Upper lobe of left lung (tissue), 6 donors: ENCODE measurements around the gene KRT74. TPM values are rescaled to one million over a fixed set of nuclear protein-coding genes. Genes with fewer than 3 reads are reported as not detected.

ENCODE experiments used
- ATAC-seq, 2 donors: fragments of 200-7000 bp; cut with Tn5 transposase; one replicate each; pipeline ENCODE4 v1.9.1; 2022; ENCODE audit warnings: mild to moderate bottlenecking in 2 of 2, moderate library complexity in 2 of 2; ENCODE audit not compliant: low FRiP score in 2 of 2
- DNase-seq, 2 donors: peaks; one replicate each; pipeline ENCODE4 v3.0.0-alpha.2; 2019 to 2020
- H3K27ac ChIP-seq, 4 donors: fragments of 200-600 bp; sonication (generic); one replicate each; pipeline ENCODE4 v1.5.1; 2016 to 2019
- H3K27me3 ChIP-seq, 4 donors: fragments of 200-600 bp; sonication (generic); one replicate each; pipeline ENCODE4 v1.5.1; 2017 to 2019
- H3K36me3 ChIP-seq, 4 donors: fragments of 200-600 bp; sonication (generic); one replicate each; pipeline ENCODE4 v1.5.1; 2016 to 2019
- H3K4me1 ChIP-seq, 4 donors: fragments of 200-600 bp; sonication (generic); one replicate each; pipeline ENCODE4 v1.5.1; 2018 to 2019
- H3K4me3 ChIP-seq, 4 donors: fragments of 200-600 bp; sonication (generic); one replicate each; pipeline ENCODE4 v1.5.1; 2017 to 2019; ENCODE audit warnings: mild to moderate bottlenecking in 2 of 4, moderate library complexity in 1 of 4
- H3K9me3 ChIP-seq, 4 donors: fragments of 200-600 bp; sonication (generic); one replicate each; pipeline ENCODE4 v1.5.1; 2018 to 2019
- EP300 ChIP-seq, 4 donors: sonication (generic); formaldehyde crosslinking; IDR thresholded peaks; one replicate each; pipeline ENCODE4 v1.5.1; 2017; ENCODE audit warnings: antibody characterized with exemption in 4 of 4, control low read depth in 2 of 4
- POLR2A ChIP-seq, 4 donors: fragments of 450-650 bp; IDR thresholded peaks; one replicate each; pipeline ENCODE4 v1.5.1; 2016 to 2017; ENCODE audit warnings: antibody characterized with exemption in 4 of 4, mild to moderate bottlenecking in 2 of 4
- POLR2AphosphoS5 ChIP-seq, 2 donors: sonication (generic); formaldehyde crosslinking; IDR thresholded peaks; one replicate each; pipeline ENCODE4 v1.5.1; 2017; ENCODE audit warnings: antibody characterized with exemption in 2 of 2
- WGBS, 2 donors: methylation state at CpG; one replicate each; pipeline ENCODE4 v1.1.5; 2017 to 2018; 5-methylcytosine and 5-hydroxymethylcytosine counted together
- total RNA-seq, 6 donors: library from RNA; depleted of rRNA in 4 of 6; stranded (reverse); fragments of >200 nt in 4 of 6; gene quantifications; one replicate each; pipeline versions ENCODE4 v1.1.0 to v1.2.1, GENCODE V29; 2016 to 2021
- TF ChIP-seq, protein P1 (sequence below), 6 experiments: fragments of 450-650 bp in 4 of 6; fragments of 200-600 bp in 2 of 6; sonication (generic) in 2 of 6; IDR thresholded peaks; one replicate each; pipeline ENCODE4 v1.5.1; 2016 to 2019; ENCODE audit warnings: antibody characterized with exemption in 6 of 6
- donor health status: DM: no; HTN: no; CAD: no; lungs with moderate emphysema.
- donor health status: DM: no; HTN: yes; CAD: no; lungs with severe emphysema.

Gene KRT74
- total RNA-seq, 6 donors from 2014 or later = not detected

GRCh38 chr12:52529417-52529816 lies 44.2 kb downstream of the KRT74 start:
- no peak for ATAC-seq
- TF ChIP-seq EP300 (IDR thresholded peaks at IDR 0.05) (no peak), POLR2A (IDR thresholded peaks at IDR 0.05) (no peak), POLR2AphosphoS5 (IDR thresholded peaks at IDR 0.05) (no peak)
- TF ChIP-seq, protein P1, sequence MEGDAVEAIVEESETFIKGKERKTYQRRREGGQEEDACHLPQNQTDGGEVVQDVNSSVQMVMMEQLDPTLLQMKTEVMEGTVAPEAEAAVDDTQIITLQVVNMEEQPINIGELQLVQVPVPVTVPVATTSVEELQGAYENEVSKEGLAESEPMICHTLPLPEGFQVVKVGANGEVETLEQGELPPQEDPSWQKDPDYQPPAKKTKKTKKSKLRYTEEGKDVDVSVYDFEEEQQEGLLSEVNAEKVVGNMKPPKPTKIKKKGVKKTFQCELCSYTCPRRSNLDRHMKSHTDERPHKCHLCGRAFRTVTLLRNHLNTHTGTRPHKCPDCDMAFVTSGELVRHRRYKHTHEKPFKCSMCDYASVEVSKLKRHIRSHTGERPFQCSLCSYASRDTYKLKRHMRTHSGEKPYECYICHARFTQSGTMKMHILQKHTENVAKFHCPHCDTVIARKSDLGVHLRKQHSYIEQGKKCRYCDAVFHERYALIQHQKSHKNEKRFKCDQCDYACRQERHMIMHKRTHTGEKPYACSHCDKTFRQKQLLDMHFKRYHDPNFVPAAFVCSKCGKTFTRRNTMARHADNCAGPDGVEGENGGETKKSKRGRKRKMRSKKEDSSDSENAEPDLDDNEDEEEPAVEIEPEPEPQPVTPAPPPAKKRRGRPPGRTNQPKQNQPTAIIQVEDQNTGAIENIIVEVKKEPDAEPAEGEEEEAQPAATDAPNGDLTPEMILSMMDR (IDR thresholded peaks at IDR 0.05) = no peak
- DNase-seq = no peak
- Histone ChIP-seq H3K36me3 (no peaks in the 10 kb centered on the region), H3K9me3 (no peaks in the 10 kb centered on the region), H3K4me3 (no peak overlapping the region), H3K27me3 (no peaks in the 10 kb centered on the region), H3K27ac (no peak overlapping the region), H3K4me1 (no peaks in the 10 kb centered on the region)
- 94 to 97% methylated on average over 2 of the region's 2 CpGs for whole genome bisulfite sequencing, 2 donors

- ATAC-seq (no peak), DNase-seq (peak in 1 of 2 donors; percentile 59)
- 91 to 92% methylated on average over 7 of the region's 8 CpGs for WGBS, 2 donors
Observed at GRCh38 chr12:52528641-52529143, 45.0 kb downstream of the KRT74 start.

GRCh38 chr12:52527121-52527800 lies 46.4 kb downstream of the KRT74 start:
- TF ChIP-seq, protein P1 (IDR thresholded peaks at IDR 0.05) = no peak
- no peak for TF ChIP-seq POLR2AphosphoS5 (IDR thresholded peaks at IDR 0.05)
- no peak for TF ChIP-seq POLR2A (IDR thresholded peaks at IDR 0.05)
- no peak for TF ChIP-seq EP300 (IDR thresholded peaks at IDR 0.05)
- ATAC-seq (no peak), DNase-seq (no peak)
- Histone ChIP-seq H3K27ac (no peak overlapping the region), H3K27me3 (no peaks in the 10 kb centered on the region), H3K4me1 (no peaks in the 10 kb centered on the region), H3K36me3 (no peaks in the 10 kb centered on the region), H3K4me3 (no peak overlapping the region), H3K9me3 (no peaks in the 10 kb centered on the region)
- 70 to 76% methylated on average over 3 to 4 of the region's 4 CpGs for WGBS, 2 donors

More at GRCh38 chr12:52528641-52529143, 45.0 kb downstream of the KRT74 start:
- Histone ChIP-seq H3K4me3 (no peak overlapping the region), H3K27me3 (no peaks in the 10 kb centered on the region), H3K4me1 (no peaks in the 10 kb centered on the region), H3K9me3 (no peaks in the 10 kb centered on the region), H3K27ac (no peak overlapping the region), H3K36me3 (no peaks in the 10 kb centered on the region)
- TF ChIP-seq, protein P1 (IDR thresholded peaks at IDR 0.05) = no peak
- no peak for TF ChIP-seq EP300 (IDR thresholded peaks at IDR 0.05)

DNA sequence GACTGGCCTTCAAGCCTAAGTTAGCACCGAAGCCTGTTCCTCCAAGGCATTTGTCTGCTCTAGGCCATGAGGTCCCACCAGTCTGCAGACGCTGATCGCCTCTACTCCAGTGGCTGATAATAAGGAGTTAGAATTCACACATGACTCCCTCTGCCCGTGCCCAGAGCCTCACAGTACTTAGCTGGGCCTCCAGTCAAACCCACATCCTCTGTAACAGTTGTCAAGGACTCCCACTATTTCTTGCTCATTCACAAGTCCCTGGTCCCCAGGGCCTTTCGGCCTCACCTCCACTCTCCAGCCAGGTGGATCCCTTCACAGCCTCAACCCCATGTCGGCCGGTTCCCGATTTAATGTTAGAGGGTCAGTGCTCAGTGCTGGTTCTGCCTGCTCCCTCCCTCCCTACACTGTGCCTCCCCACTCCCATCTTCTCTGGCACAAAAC lies 47.1 kb downstream of the KRT74 start:
- H3K27me3 ChIP-seq = no peaks in the 10 kb centered on the region
- H3K36me3 ChIP-seq = no peaks in the 10 kb centered on the region
- no peaks in the 10 kb centered on the region for H3K9me3 ChIP-seq
- WGBS, 2 donors = 82 to 97% methylated on average over 4 to 8 of the region's 8 CpGs
- no peak for TF ChIP-seq POLR2AphosphoS5 (IDR thresholded peaks at IDR 0.05)
- TF ChIP-seq, protein P1 (IDR thresholded peaks at IDR 0.05) = no peak
- TF ChIP-seq POLR2A (IDR thresholded peaks at IDR 0.05) = no peak
- no peak for TF ChIP-seq EP300 (IDR thresholded peaks at IDR 0.05)
- ATAC-seq (no peak), DNase-seq (no peak)
- no peak overlapping the region for H3K27ac ChIP-seq
- H3K4me1 ChIP-seq = no peaks in the 10 kb centered on the region
- H3K4me3 ChIP-seq = no peak overlapping the region
